MCF 10A (cell line): ENCODE data around the gene KRTAP6-1. TPM values are rescaled to one million over a fixed set of nuclear protein-coding genes. Genes with fewer than 3 reads are reported as not detected.

Experiments used
- BruUV-seq: library from RNA; stranded (reverse); fragments of 400-500 nt; replicated peaks from 2 replicates; lab custom pipeline; 2021; lab: Mats Ljungman, UMichigan
- CTCF ChIA-PET: fragments of 300-600 bp; sonication (Branson Sonifier 250); formaldehyde crosslinking; extraction: SDS; loops from one replicate; lab custom pipeline; 2021; ENCODE audit warnings: antibody characterized with exemption, inconsistent platforms; lab: Yijun Ruan, JAX
- POLR2A ChIA-PET: fragments of 300-600, 350-650 bp; sonication (Branson Sonifier 250); formaldehyde crosslinking; extraction: SDS; loops from one replicate; lab custom pipeline; 2020; ENCODE audit warnings: antibody characterized with exemption, inconsistent platforms; lab: Yijun Ruan, JAX
- DNase-seq: peaks from one replicate; pipeline ENCODE4 v3.0.0-alpha.2; 2018; ENCODE audit not compliant: unreplicated experiment
- H3K27ac Mint-ChIP-seq: one replicate; pipeline ENCODE4 v1.8.0; 2022; ENCODE audit warnings: mild to moderate bottlenecking, low read depth, mixed read lengths; ENCODE audit not compliant: unreplicated experiment
- H3K27me3 Mint-ChIP-seq: one replicate; pipeline ENCODE4 v1.8.0; 2022; ENCODE audit warnings: mixed read lengths; ENCODE audit not compliant: insufficient read depth, unreplicated experiment
- H3K36me3 Mint-ChIP-seq: one replicate; pipeline ENCODE4 v1.8.0; 2022; ENCODE audit warnings: mild to moderate bottlenecking, moderate library complexity, mixed read lengths; ENCODE audit not compliant: insufficient read depth, unreplicated experiment
- H3K4me1 Mint-ChIP-seq: one replicate; pipeline ENCODE4 v1.8.0; 2022; ENCODE audit warnings: mixed read lengths; ENCODE audit not compliant: insufficient read depth, unreplicated experiment
- H3K4me3 Mint-ChIP-seq: one replicate; pipeline ENCODE4 v1.8.0; 2022; ENCODE audit warnings: mild to moderate bottlenecking, moderate library complexity, mixed read lengths; ENCODE audit not compliant: unreplicated experiment
- H3K9me3 Mint-ChIP-seq: one replicate; pipeline ENCODE4 v1.8.0; 2022; ENCODE audit warnings: mixed read lengths; ENCODE audit not compliant: unreplicated experiment
- intact Hi-C: fragments of 100-400 bp; cut with micrococcal nuclease; formaldehyde crosslinking; loops from 2 replicates; pipeline ENCODE4 v1.14.1; 2022
- total RNA-seq: library from RNA; stranded (reverse); gene quantifications from 2 replicates; pipeline ENCODE4 v1.2.3, GENCODE V29; 2022
- TF ChIP-seq, protein P1 (sequence below): fragments of 200-600 bp; IDR thresholded peaks from one replicate; pipeline ENCODE4 v1.8.0; 2022; ENCODE audit warnings: antibody characterized with exemption, mild to moderate bottlenecking; ENCODE audit not compliant: unreplicated experiment

KRTAP6-1 gene
- total RNA-seq, 1 experiment from 2014 or later: not detected

DNA sequence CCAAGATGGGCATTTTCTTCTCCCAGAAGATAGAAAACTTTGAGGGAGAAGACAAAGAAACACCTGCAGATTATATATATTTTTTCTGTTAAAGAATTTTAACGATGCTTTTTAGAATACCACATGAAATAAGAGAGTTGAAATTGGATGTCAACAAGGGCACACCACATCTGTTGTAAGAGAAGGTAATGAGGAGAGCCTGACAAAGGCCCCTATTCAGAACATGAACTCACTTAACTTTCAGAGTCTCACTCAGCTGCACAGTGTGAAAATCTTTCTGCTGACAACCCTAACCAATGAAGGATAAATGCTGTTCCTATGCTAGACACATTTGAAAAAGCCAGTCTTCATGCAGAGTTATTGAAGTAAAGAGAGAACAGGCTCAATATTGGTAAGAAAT is 30.9 kb downstream of the KRTAP6-1 start:
- Mint-ChIP-seq H3K27me3 (peaks cover 31% of the 10 kb centered on the region), H3K4me1 (no peaks in the 10 kb centered on the region), H3K4me3 (no peak overlapping the region), H3K27ac (no peak overlapping the region), H3K9me3 (no peaks in the 10 kb centered on the region), H3K36me3 (no peaks in the 10 kb centered on the region)
- no peak for DNase-seq
- POLR2A ChIA-PET: interaction anchor here (0.6 kb wide), 1 partner anchor 1767 kb away, joined by 6 read pairs; no protein-coding TSS in a partner anchor
- CTCF ChIA-PET: no interaction called here
- intact Hi-C loops: no loop called here
- no TSS peak for BruUV-seq
- TF ChIP-seq, protein P1, sequence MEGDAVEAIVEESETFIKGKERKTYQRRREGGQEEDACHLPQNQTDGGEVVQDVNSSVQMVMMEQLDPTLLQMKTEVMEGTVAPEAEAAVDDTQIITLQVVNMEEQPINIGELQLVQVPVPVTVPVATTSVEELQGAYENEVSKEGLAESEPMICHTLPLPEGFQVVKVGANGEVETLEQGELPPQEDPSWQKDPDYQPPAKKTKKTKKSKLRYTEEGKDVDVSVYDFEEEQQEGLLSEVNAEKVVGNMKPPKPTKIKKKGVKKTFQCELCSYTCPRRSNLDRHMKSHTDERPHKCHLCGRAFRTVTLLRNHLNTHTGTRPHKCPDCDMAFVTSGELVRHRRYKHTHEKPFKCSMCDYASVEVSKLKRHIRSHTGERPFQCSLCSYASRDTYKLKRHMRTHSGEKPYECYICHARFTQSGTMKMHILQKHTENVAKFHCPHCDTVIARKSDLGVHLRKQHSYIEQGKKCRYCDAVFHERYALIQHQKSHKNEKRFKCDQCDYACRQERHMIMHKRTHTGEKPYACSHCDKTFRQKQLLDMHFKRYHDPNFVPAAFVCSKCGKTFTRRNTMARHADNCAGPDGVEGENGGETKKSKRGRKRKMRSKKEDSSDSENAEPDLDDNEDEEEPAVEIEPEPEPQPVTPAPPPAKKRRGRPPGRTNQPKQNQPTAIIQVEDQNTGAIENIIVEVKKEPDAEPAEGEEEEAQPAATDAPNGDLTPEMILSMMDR: no peak

DNA sequence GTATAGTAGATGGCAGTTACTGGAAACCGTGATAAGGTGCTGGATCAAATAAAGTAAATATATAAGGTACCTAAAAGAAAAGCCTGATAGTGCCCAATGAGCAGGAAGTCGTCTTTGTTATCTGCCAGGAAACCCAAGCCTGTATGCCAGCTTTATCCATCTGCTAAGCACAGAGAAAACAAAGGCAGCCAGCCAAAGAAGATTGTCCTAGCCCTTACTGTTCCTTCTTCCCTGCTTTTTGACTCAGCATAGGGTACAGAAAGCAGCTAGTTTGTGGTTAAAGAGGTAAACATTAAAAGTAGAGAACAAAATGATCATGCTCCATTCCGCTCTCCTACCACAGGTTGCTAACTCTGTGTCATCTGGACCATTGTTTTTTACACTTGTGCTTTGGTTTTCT is 33.6 kb downstream of the KRTAP6-1 start:
- BruUV-seq: no TSS peak
- Mint-ChIP-seq H3K27ac (no peak overlapping the region), H3K36me3 (no peaks in the 10 kb centered on the region), H3K9me3 (no peaks in the 10 kb centered on the region), H3K4me1 (no peaks in the 10 kb centered on the region), H3K4me3 (no peak overlapping the region), H3K27me3 (peaks cover 18% of the 10 kb centered on the region)
- intact Hi-C loops: no loop called here
- POLR2A ChIA-PET: no interaction called here
- TF ChIP-seq, protein P1: no peak
- DNase-seq: no peak
- CTCF ChIA-PET: interaction anchor here (0.9 kb wide), 1 partner anchor 42 kb away, joined by 3 read pairs; no protein-coding TSS in a partner anchor

DNA sequence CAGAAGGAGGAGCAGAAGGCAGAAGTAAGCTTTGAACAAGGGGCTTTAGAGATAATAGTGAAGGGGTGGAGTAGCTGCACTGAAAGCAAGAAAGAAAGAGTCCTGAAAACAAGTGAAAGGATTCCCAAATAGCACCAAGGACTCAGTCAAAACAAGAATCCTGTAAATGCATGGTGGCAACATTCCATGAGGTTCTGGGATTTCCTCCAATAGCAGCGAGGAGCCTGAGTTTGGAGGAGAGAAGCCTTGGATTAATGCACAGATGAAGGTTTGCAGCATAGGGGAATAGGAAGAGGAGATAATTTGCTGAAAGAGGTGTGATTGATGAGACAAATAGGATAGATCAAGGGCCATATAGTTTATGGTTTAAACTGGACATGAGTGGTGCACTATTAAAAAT is 34.4 kb downstream of the KRTAP6-1 start:
- intact Hi-C loops: no loop called here
- Mint-ChIP-seq H3K4me3 (no peak overlapping the region), H3K27ac (no peak overlapping the region), H3K27me3 (peaks cover 11% of the 10 kb centered on the region), H3K9me3 (no peaks in the 10 kb centered on the region), H3K4me1 (no peaks in the 10 kb centered on the region), H3K36me3 (no peaks in the 10 kb centered on the region)
- TF ChIP-seq, protein P1: no peak
- ChIA-PET CTCF (no interaction called here), POLR2A (no interaction called here)
- DNase-seq: no peak
- BruUV-seq: no TSS peak

DNA sequence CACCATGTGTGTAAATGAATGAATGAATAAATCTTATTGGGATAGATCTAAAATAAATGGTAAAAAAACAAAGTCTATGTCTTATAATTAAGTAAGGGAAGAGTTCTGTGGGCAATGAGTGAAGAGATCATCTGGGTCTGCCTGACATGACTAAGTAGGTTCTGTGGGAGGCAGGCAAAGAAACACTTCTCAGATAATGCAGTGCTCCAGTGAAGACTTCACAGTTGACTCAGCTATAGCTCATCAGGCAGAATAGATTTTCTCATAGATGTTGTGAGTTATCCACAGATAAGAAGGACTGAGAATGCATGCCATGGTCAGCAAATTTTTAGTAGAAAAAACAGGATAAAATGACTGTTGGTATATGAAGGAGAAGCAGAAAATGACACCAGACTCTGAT is 36.0 kb downstream of the KRTAP6-1 start:
- no peak overlapping the region for H3K4me3 Mint-ChIP-seq
- no peaks in the 10 kb centered on the region for H3K36me3 Mint-ChIP-seq
- DNase-seq: no peak
- ChIA-PET CTCF (no interaction called here), POLR2A (no interaction called here)
- no TSS peak for BruUV-seq
- no peaks in the 10 kb centered on the region for H3K27me3 Mint-ChIP-seq
- intact Hi-C loops: no loop called here
- TF ChIP-seq, protein P1: no peak
- H3K4me1 Mint-ChIP-seq: no peaks in the 10 kb centered on the region
- no peak overlapping the region for H3K27ac Mint-ChIP-seq
- no peaks in the 10 kb centered on the region for H3K9me3 Mint-ChIP-seq
